Fibroblast of lung (primary cell): Measurements from ENCODE around the gene SLC22A4. TPM values are rescaled to one million over a fixed set of nuclear protein-coding genes. Genes with fewer than 3 reads are reported as not detected.

ENCODE experiments used
- DNase-seq, 2 donors: peaks; one replicate each; pipeline versions ENCODE4 v3.0.0 to v3.0.0-alpha.2; 2010; ENCODE audit warnings: low read depth in 2 of 2
- H2AFZ ChIP-seq: 2 replicates; pipeline ENCODE4 v1.5.1; 2012; ENCODE audit warnings: low read length, control low read depth, inconsistent platforms
- H3K27ac ChIP-seq: 2 replicates; pipeline ENCODE4 v1.5.1; 2011; ENCODE audit warnings: low read length, control low read depth; ENCODE audit not compliant: insufficient read depth
- H3K27me3 ChIP-seq: 2 replicates; pipeline ENCODE4 v1.5.1; 2011; ENCODE audit warnings: mild to moderate bottlenecking, low read length; ENCODE audit not compliant: control insufficient read depth, insufficient read depth
- H3K36me3 ChIP-seq: 2 replicates; pipeline ENCODE4 v1.5.1; 2011; ENCODE audit warnings: low read length; ENCODE audit not compliant: control insufficient read depth, insufficient read depth
- H3K4me1 ChIP-seq: 2 replicates; pipeline ENCODE4 v1.5.1; 2011; ENCODE audit warnings: low read length; ENCODE audit not compliant: control insufficient read depth, insufficient read depth; ENCODE audit errors: extremely low read depth
- H3K4me2 ChIP-seq: 2 replicates; pipeline ENCODE4 v1.5.1; 2011; ENCODE audit warnings: low read length, control low read depth; ENCODE audit not compliant: insufficient read depth; ENCODE audit errors: extremely low read depth
- H3K4me3 ChIP-seq, 4 experiments: fragments of 200-600 bp in 1 of 4; sonication (generic) in 1 of 4; replicated peaks in 1 of 4; 2 replicates each; pipeline ENCODE4 v1.5.1; 2011 to 2016; ENCODE audit warnings: low read length in 4 of 4, low read depth in 3 of 4, mild to moderate bottlenecking in 3 of 4, control low read depth in 2 of 4, inconsistent platforms in 1 of 4, mixed read lengths in 1 of 4; ENCODE audit not compliant: insufficient read depth in 1 of 4; ENCODE audit errors: control extremely low read depth in 1 of 4
- H3K79me2 ChIP-seq: 2 replicates; pipeline ENCODE4 v1.5.1; 2012; ENCODE audit warnings: mild to moderate bottlenecking, low read length, inconsistent platforms; ENCODE audit not compliant: control insufficient read depth, insufficient read depth
- H3K9ac ChIP-seq: 2 replicates; pipeline ENCODE4 v1.5.1; 2011; ENCODE audit warnings: mild to moderate bottlenecking, low read length, control low read depth; ENCODE audit not compliant: insufficient read depth
- H3K9me3 ChIP-seq: 2 replicates; pipeline ENCODE4 v1.5.1; 2012; ENCODE audit warnings: low read depth, low read length; ENCODE audit not compliant: control insufficient read depth, insufficient read depth
- H4K20me1 ChIP-seq: 2 replicates; pipeline ENCODE4 v1.5.1; 2011; ENCODE audit warnings: low read length; ENCODE audit not compliant: control insufficient read depth, insufficient read depth; ENCODE audit errors: extremely low read depth
- CTCF ChIP-seq, 2 donors: IDR thresholded peaks in 1 of 2; conservative IDR thresholded peaks in 1 of 2; 1 replicate in 1 of 2; 2 replicates in 1 of 2; pipeline ENCODE4 v1.5.1; 2011 to 2012; ENCODE audit warnings: low read length in 2 of 2, control low read depth in 1 of 2, inconsistent platforms in 1 of 2, low read depth in 1 of 2, mild to moderate bottlenecking in 1 of 2
- EZH2 ChIP-seq: IDR thresholded peaks from 2 replicates; pipeline ENCODE4 v1.5.1; 2012; ENCODE audit warnings: low read length, control low read depth, mild to moderate bottlenecking; ENCODE audit errors: missing control alignments
- polyA plus RNA-seq, 2 donors: library from polyadenylated mRNA; depleted of rRNA in 1 of 2; stranded (reverse) in 1 of 2; unstranded in 1 of 2; fragments of >200 nt; gene quantifications; 2 replicates each; pipeline ENCODE4 v1.2.1, GENCODE V29; 2011 to 2012; ENCODE audit warnings: missing spikeins in 1 of 2
- total RNA-seq: library from RNA; depleted of rRNA; stranded (reverse); fragments of >200 nt; gene quantifications from 2 replicates; pipeline ENCODE4 v1.2.1, GENCODE V29; 2014

SLC22A4 gene
- total and polyA plus RNA-seq, 2 donors (not counting 1 experiment from before 2014, with no cell fraction given): 1.1 to 4.1 TPM

DNA sequence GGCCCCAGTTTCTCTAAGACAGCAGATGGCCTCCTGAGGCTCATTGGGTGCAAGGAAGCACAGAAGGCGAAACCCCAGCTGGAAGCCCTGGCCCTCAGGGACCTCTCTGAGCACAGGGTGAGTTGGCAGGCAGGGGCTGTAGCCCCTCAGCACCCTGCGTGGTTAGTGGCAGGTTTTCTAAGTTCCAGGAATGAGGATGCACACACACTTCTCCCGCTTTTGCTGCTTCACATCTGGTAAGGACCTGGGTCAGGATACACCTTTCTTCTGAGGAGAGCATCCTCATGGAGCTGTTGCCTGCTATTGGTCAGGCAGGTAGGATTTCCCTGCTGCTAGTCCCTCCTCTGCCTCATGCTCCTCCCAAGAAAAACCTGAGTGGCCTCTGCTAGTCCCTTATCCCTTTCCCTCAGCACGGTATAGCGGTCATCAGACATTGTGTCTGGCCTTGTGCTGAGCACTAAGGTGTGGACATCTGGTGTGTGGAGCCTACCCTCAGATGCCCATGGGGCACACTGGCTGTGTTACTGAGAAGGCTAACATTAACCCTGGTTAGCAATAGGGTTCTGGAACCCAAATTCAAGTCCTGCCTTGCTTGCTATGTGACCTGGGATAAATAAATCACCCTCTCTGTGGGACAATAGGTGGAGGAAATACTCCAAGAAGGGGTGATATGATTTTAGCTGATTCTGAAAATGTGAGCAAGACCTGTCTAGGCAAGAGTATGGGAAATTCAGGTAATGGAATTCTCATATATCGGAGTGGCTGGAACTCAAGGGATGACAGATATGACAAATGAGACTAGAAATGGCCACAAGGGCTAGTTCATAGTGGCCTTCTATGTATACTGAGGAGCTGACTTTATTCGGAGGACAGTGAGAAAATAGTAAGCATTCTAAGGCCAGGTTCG is 1.6 kb downstream of the SLC22A4 start:
- H3K9ac ChIP-seq: no peak overlapping the region
- peak overlapping the region; percentile 90 for H3K27ac ChIP-seq
- no peak overlapping the region for H2AFZ ChIP-seq
- H3K27me3 ChIP-seq: no peaks in the 10 kb centered on the region
- H3K4me3 ChIP-seq: peak overlapping the region; percentile 49 to 70 (median 57)
- peaks cover 9% of the 10 kb centered on the region for H3K79me2 ChIP-seq
- H3K4me2 ChIP-seq: peak overlapping the region; percentile 85
- H4K20me1 ChIP-seq: no peaks in the 10 kb centered on the region
- no peak for DNase-seq
- H3K36me3 ChIP-seq: no peaks in the 10 kb centered on the region
- peaks cover 4% of the 10 kb centered on the region for H3K4me1 ChIP-seq
- TF ChIP-seq CTCF (conservative IDR thresholded peaks at IDR 0.05 in 1 of 2, IDR thresholded peaks at IDR 0.05 in 1 of 2; ENCODE audit: low read depth in 1 of 2, low read length in 2 of 2): no peak
- TF ChIP-seq EZH2: no peak
- H3K9me3 ChIP-seq: no peaks in the 10 kb centered on the region

DNA sequence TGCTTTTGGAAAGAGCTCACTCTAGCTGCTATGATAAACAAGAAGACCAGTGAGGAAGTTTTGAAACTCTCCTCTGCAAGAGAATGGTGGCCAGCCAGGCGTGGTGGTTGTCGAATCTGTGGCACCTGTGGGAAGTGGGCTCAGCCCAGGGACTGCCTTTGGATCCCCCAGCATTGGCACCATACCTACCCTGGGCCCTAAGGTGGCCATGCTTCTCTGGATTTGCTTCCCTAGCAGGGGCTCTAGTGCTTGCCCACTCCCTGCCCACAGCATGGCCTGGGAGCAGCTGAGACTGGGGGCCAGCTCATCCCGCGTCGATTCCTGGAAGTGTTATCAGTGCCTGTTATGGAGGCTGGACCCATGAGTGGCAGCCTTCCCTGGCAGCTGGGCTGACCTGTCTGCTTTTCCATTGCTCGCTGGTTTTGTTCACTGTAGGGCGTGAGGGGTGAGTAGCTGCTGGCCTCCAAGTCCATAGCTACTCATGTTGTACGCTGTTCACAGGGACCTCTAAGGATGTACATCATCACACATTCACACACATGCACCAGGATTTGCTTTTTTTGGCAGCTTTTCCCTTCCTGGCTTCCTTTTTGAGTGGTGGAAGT is 2.3 kb downstream of the SLC22A4 start:
- Histone ChIP-seq H3K36me3 (no peaks in the 10 kb centered on the region), H3K27ac (no peak overlapping the region), H2AFZ (no peak overlapping the region), H3K27me3 (no peaks in the 10 kb centered on the region), H3K9ac (no peak overlapping the region), H3K79me2 (peaks cover 10% of the 10 kb centered on the region), H3K4me2 (no peak overlapping the region), H3K9me3 (no peaks in the 10 kb centered on the region), H4K20me1 (no peaks in the 10 kb centered on the region), H3K4me3 (no peak overlapping the region), H3K4me1 (peaks cover 4% of the 10 kb centered on the region)
- no peak for TF ChIP-seq CTCF (conservative IDR thresholded peaks at IDR 0.05 in 1 of 2, IDR thresholded peaks at IDR 0.05 in 1 of 2; ENCODE audit: low read depth in 1 of 2, low read length in 2 of 2)
- TF ChIP-seq EZH2: no peak
- DNase-seq: peak; percentile 28 to 58

GRCh38 chr5:132297211-132297940 is 3.2 kb downstream of the SLC22A4 start:
- no peaks in the 10 kb centered on the region for H3K36me3 ChIP-seq
- no peaks in the 10 kb centered on the region for H3K9me3 ChIP-seq
- no peak for TF ChIP-seq EZH2
- no peak for TF ChIP-seq CTCF (conservative IDR thresholded peaks at IDR 0.05 in 1 of 2, IDR thresholded peaks at IDR 0.05 in 1 of 2; ENCODE audit: low read depth in 1 of 2, low read length in 2 of 2)
- no peak overlapping the region for H3K9ac ChIP-seq
- no peak overlapping the region for H3K4me2 ChIP-seq
- H3K4me1 ChIP-seq: peaks cover 4% of the 10 kb centered on the region
- no peaks in the 10 kb centered on the region for H4K20me1 ChIP-seq
- DNase-seq: no peak
- H2AFZ ChIP-seq: no peak overlapping the region
- peaks cover 10% of the 10 kb centered on the region for H3K79me2 ChIP-seq
- no peaks in the 10 kb centered on the region for H3K27me3 ChIP-seq
- H3K27ac ChIP-seq: no peak overlapping the region
- no peak overlapping the region for H3K4me3 ChIP-seq
